A673 (cell line): ENCODE data around the gene PDLIM3. TPM values are rescaled to one million over a fixed set of nuclear protein-coding genes. Genes with fewer than 3 reads are reported as not detected.

Source experiments
- BruUV-seq: library from RNA; stranded (reverse); fragments of 400-500 nt; replicated peaks from 2 replicates; lab custom pipeline; 2021; lab: Mats Ljungman, UMichigan
- CTCF ChIA-PET: fragments of 300-600 bp; sonication (Branson Sonifier 250); formaldehyde crosslinking; loops from one replicate; lab custom pipeline; 2022; ENCODE audit warnings: antibody characterized with exemption; lab: Charles Lee
- POLR2A ChIA-PET: fragments of 300-600 bp; sonication (Branson Sonifier 250); formaldehyde crosslinking; loops from one replicate; lab custom pipeline; 2022; ENCODE audit warnings: antibody characterized with exemption; ENCODE audit not compliant: low non-redundant PET; lab: Charles Lee
- DNase-seq: peaks from one replicate; pipeline ENCODE4 v3.0.0-alpha.2; 2015; ENCODE audit warnings: low spot score
- H3K27ac ChIP-seq: fragments of 200-600 bp; sonication (generic); 2 replicates; pipeline ENCODE4 v1.5.1; 2016; ENCODE audit warnings: mixed run types, low read depth, mild to moderate bottlenecking, mixed read lengths, antibody characterized with exemption, low read length; ENCODE audit not compliant: poor library complexity, severe bottlenecking
- H3K27me3 ChIP-seq: fragments of 200-600 bp; sonication (generic); replicated peaks from 2 replicates; pipeline ENCODE4 v1.6.1; 2017; ENCODE audit warnings: mixed run types, low read depth, mild to moderate bottlenecking, mixed read lengths, antibody characterized with exemption, low read length; ENCODE audit not compliant: insufficient read depth, poor library complexity
- H3K36me3 ChIP-seq: fragments of 200-600 bp; sonication (generic); 2 replicates; pipeline ENCODE4 v1.6.1; 2016; ENCODE audit warnings: mixed run types, mild to moderate bottlenecking, mixed read lengths, antibody characterized with exemption, low read length; ENCODE audit not compliant: insufficient read depth, poor library complexity, severe bottlenecking
- H3K4me1 ChIP-seq: fragments of 200-600 bp; sonication (generic); 2 replicates; pipeline ENCODE4 v1.6.1; 2017; ENCODE audit warnings: mixed run types, mild to moderate bottlenecking, mixed read lengths, antibody characterized with exemption, low read length; ENCODE audit not compliant: insufficient read depth, poor library complexity, severe bottlenecking
- H3K4me3 ChIP-seq: fragments of 200-600 bp; sonication (generic); 2 replicates; pipeline ENCODE4 v1.5.1; 2016; ENCODE audit warnings: low read depth, mixed run types, mild to moderate bottlenecking, mixed read lengths, low read length; ENCODE audit not compliant: poor library complexity, severe bottlenecking
- H3K9me3 ChIP-seq: fragments of 200-600 bp; sonication (generic); 2 replicates; pipeline ENCODE4 v1.6.1; 2016; ENCODE audit warnings: mixed run types, low read depth, mild to moderate bottlenecking, mixed read lengths, antibody characterized with exemption, low read length; ENCODE audit not compliant: poor library complexity, severe bottlenecking
- CTCF ChIP-seq: fragments of 300-800, 200-600 bp; sonication (generic); conservative IDR thresholded peaks from 2 replicates; pipeline ENCODE4 v1.5.1; 2017; ENCODE audit warnings: low read depth, mild to moderate bottlenecking, antibody characterized with exemption, low read length, moderate library complexity, mixed read lengths
- EZH2 ChIP-seq: fragments of 200-600 bp; sonication (generic); IDR thresholded peaks from 2 replicates; pipeline ENCODE4 v1.6.1; 2017; ENCODE audit warnings: borderline replicate concordance, low read depth, mild to moderate bottlenecking, mixed read lengths, antibody characterized with exemption, low read length; ENCODE audit not compliant: poor library complexity, severe bottlenecking
- intact Hi-C: fragments of 100-400 bp; cut with micrococcal nuclease; formaldehyde crosslinking; loops from one replicate; pipeline ENCODE4 v1.10.0; 2022; ENCODE audit not compliant: unreplicated experiment
- total RNA-seq: library from RNA; stranded (reverse); gene quantifications from 2 replicates; pipeline ENCODE4 v1.2.3, GENCODE V29; 2021

PDLIM3 gene
- total RNA-seq, 1 experiment from 2014 or later = not detected

DNA sequence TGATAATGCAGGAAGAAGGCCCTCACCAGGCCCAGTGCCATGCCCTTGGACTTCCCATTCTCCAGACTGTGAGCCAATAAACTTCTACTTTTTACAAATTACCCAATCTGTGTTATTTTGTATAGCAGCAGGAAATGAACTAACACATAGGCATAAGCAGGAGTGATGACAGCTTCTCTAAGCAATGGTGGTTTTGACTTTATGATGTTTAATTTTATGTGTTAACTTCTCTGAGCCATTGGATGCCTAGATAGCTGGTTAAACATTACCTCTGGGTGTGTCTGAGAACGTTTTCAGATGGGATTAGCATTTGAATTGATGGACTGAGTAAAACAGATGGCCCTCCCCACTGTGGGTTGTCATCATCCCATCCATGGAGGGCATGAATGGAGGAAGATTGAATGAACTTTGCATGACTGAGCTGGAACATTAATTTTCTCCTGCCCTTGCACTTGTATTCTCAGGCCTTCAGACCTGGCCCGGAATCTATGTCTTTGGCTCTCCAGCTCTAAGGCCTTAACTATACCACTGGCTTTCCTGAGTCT lies 13.9 kb upstream of the PDLIM3 start:
- H3K9me3 ChIP-seq = no peaks in the 10 kb centered on the region
- no peak overlapping the region for H3K4me3 ChIP-seq
- TF ChIP-seq EZH2 (no peak), CTCF (no peak)
- H3K27me3 ChIP-seq = peaks cover 6% of the 10 kb centered on the region
- H3K27ac ChIP-seq = no peak overlapping the region
- BruUV-seq = no TSS peak
- POLR2A ChIA-PET = no interaction called here
- no peak for DNase-seq
- no peaks in the 10 kb centered on the region for H3K36me3 ChIP-seq
- CTCF ChIA-PET = no interaction called here
- H3K4me1 ChIP-seq = no peaks in the 10 kb centered on the region
- intact Hi-C loops = no loop called here

DNA sequence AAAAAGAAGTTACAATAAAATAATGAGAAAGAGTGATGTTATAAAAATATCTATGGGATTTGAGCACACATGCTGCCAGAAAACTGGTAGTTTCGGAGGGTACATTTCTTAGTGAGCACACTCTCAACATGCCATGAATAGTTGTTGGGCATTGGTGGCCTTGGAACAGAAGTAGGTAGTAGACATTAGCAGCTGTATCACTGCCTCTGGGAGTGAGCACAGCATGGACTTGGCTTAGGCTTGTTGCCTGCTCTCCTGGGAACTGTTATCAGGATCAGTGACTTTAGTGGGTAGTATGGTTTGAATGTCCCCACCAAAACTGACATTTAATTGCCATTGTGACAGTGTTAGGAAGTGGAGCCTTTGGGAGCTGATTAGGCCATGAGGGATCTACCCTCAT lies 13.3 kb upstream of the PDLIM3 start:
- BruUV-seq = no TSS peak
- no peak overlapping the region for H3K27ac ChIP-seq
- no peaks in the 10 kb centered on the region for H3K4me1 ChIP-seq
- POLR2A ChIA-PET = no interaction called here
- CTCF ChIA-PET = no interaction called here
- peaks cover under 1% of the 10 kb centered on the region for H3K27me3 ChIP-seq
- intact Hi-C loops = no loop called here
- H3K4me3 ChIP-seq = no peak overlapping the region
- TF ChIP-seq CTCF (no peak), EZH2 (no peak)
- no peaks in the 10 kb centered on the region for H3K9me3 ChIP-seq
- H3K36me3 ChIP-seq = no peaks in the 10 kb centered on the region
- no peak for DNase-seq

DNA sequence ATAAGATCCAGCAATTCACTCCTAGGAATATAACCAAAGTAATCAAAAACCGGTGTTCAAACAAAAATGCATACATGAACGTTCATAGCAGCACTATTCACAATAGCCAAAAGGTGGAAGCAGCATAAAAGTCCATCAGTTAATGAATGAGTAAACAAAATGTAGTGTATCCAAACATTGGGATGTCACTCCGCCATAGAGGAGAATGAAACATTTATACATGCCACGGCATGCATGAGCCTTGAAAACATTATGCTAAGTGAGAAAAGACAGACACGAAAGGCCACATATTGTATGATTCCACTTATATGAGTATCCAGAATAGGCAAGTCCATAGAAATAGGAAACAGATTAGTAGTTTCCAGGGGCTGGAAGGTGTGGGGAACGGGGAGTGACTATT lies 11.0 kb upstream of the PDLIM3 start:
- POLR2A ChIA-PET = no interaction called here
- TF ChIP-seq CTCF (no peak), EZH2 (no peak)
- DNase-seq = no peak
- CTCF ChIA-PET = no interaction called here
- no peak overlapping the region for H3K4me3 ChIP-seq
- H3K36me3 ChIP-seq = no peaks in the 10 kb centered on the region
- no TSS peak for BruUV-seq
- no peaks in the 10 kb centered on the region for H3K27me3 ChIP-seq
- H3K9me3 ChIP-seq = no peaks in the 10 kb centered on the region
- intact Hi-C loops = no loop called here
- H3K27ac ChIP-seq = no peak overlapping the region
- H3K4me1 ChIP-seq = no peaks in the 10 kb centered on the region
